ENCODE data around the gene PRX. TPM values are rescaled to one million over a fixed set of nuclear protein-coding genes. Genes with fewer than 3 reads are reported as not detected.

Gene PRX
- total RNA-seq, 1 experiment from 2014 or later = 2.5 TPM

- Histone ChIP-seq H3K9me3 (ENCODE audit: low read depth, low read length, poor library complexity, severe bottlenecking) (no peaks in the 10 kb centered on the region), H3K4me1 (ENCODE audit: insufficient read depth, low read length, poor library complexity, severe bottlenecking) (no peaks in the 10 kb centered on the region), H3K4me3 (ENCODE audit: low read depth, low read length, poor library complexity, severe bottlenecking) (no peak within 1 kb of the TSS), H3K27ac (ENCODE audit: low read depth, low read length, poor library complexity, severe bottlenecking) (no peak within 1 kb of the TSS), H3K36me3 (ENCODE audit: insufficient read depth, low read length, poor library complexity, severe bottlenecking) (no peaks in the 10 kb centered on the region), H3K27me3 (replicated peaks; ENCODE audit: insufficient read depth, low read depth, low read length, poor library complexity) (no peaks in the 10 kb centered on the region)
- POLR2A ChIA-PET (ENCODE audit: low non-redundant PET) = no interaction called here
- DNase-seq (ENCODE audit: low spot score) = no peak
- TF ChIP-seq, protein P1, sequence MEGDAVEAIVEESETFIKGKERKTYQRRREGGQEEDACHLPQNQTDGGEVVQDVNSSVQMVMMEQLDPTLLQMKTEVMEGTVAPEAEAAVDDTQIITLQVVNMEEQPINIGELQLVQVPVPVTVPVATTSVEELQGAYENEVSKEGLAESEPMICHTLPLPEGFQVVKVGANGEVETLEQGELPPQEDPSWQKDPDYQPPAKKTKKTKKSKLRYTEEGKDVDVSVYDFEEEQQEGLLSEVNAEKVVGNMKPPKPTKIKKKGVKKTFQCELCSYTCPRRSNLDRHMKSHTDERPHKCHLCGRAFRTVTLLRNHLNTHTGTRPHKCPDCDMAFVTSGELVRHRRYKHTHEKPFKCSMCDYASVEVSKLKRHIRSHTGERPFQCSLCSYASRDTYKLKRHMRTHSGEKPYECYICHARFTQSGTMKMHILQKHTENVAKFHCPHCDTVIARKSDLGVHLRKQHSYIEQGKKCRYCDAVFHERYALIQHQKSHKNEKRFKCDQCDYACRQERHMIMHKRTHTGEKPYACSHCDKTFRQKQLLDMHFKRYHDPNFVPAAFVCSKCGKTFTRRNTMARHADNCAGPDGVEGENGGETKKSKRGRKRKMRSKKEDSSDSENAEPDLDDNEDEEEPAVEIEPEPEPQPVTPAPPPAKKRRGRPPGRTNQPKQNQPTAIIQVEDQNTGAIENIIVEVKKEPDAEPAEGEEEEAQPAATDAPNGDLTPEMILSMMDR (conservative IDR thresholded peaks at IDR 0.05; ENCODE audit: low read depth, low read length) = no peak
- TF ChIP-seq EZH2 (IDR thresholded peaks at IDR 0.05; ENCODE audit: borderline replicate concordance, low read depth, low read length, poor library complexity, severe bottlenecking) = no peak
- intact Hi-C loops (cut with micrococcal nuclease; ENCODE audit: unreplicated experiment) = no loop called here
- CTCF ChIA-PET = no interaction called here
- BruUV-seq (replicated peaks) = no TSS peak
Observed at GRCh38 chr19:40390084-40390742, 23.0 kb downstream of the PRX start, which contains the start of gene HIPK4. HIPK4 (minus strand) TSS chr19:40390181; CDS start chr19:40389902, 279 bp downstream.

DNA sequence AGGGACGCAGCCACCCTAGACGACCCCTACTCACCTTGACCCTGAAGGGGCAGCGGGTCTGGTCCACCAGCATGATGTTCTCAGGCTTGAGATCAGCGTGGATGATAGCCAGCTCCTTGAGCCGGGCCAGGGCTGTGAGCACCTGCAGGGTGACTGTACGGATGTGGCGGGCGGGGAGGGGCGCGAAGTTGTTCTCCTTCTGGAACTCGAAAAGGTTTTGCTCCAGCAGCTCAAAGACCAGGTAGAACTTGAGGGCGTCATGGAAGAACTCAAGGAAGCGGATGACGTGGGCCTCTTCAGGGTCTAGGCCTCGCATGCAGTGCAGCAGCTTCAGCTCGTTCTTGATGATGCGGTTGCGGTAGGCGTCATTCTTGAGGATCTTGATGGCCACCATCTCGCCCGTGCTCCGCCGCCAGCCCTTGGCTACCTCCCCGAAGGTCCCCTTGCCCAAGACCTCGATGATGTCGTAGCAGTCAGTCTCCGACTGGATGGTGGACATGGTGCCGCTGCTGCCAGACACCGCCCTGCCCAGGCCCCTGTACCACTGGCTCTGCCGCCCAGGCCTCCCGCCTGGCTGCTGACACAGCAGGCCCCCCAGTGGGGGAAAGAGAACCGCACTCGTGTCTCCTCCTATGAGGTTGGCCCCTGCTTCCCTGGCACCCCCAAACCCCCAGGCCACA lies 23.6 kb downstream of the PRX start:
- no peak for DNase-seq (ENCODE audit: low spot score)
- BruUV-seq (replicated peaks) = no TSS peak
- H3K9me3 ChIP-seq (ENCODE audit: low read depth, low read length, poor library complexity, severe bottlenecking) = no peaks in the 10 kb centered on the region
- H3K4me3 ChIP-seq (ENCODE audit: low read depth, low read length, poor library complexity, severe bottlenecking) = no peak overlapping the region
- TF ChIP-seq, protein P1 (conservative IDR thresholded peaks at IDR 0.05; ENCODE audit: low read depth, low read length) = no peak
- no peak for TF ChIP-seq EZH2 (IDR thresholded peaks at IDR 0.05; ENCODE audit: borderline replicate concordance, low read depth, low read length, poor library complexity, severe bottlenecking)
- H3K36me3 ChIP-seq (ENCODE audit: insufficient read depth, low read length, poor library complexity, severe bottlenecking) = no peaks in the 10 kb centered on the region
- POLR2A ChIA-PET (ENCODE audit: low non-redundant PET) = no interaction called here
- intact Hi-C loops (cut with micrococcal nuclease; ENCODE audit: unreplicated experiment) = no loop called here
- H3K27ac ChIP-seq (ENCODE audit: low read depth, low read length, poor library complexity, severe bottlenecking) = no peak overlapping the region
- H3K27me3 ChIP-seq (replicated peaks; ENCODE audit: insufficient read depth, low read depth, low read length, poor library complexity) = no peaks in the 10 kb centered on the region
- H3K4me1 ChIP-seq (ENCODE audit: insufficient read depth, low read length, poor library complexity, severe bottlenecking) = no peaks in the 10 kb centered on the region
- CTCF ChIA-PET = no interaction called here

GRCh38 chr19:40388481-40388880 lies 24.7 kb downstream of the PRX start:
- BruUV-seq (replicated peaks) = no TSS peak
- intact Hi-C loops (cut with micrococcal nuclease; ENCODE audit: unreplicated experiment) = no loop called here
- ChIA-PET POLR2A (ENCODE audit: low non-redundant PET) (no interaction called here), CTCF (interaction anchor here (1.4 kb wide), 1 partner anchor 83 kb away, joined by 3 read pairs; no protein-coding TSS in a partner anchor)
- no peak overlapping the region for H3K4me3 ChIP-seq (ENCODE audit: low read depth, low read length, poor library complexity, severe bottlenecking)
- no peaks in the 10 kb centered on the region for H3K4me1 ChIP-seq (ENCODE audit: insufficient read depth, low read length, poor library complexity, severe bottlenecking)
- H3K27ac ChIP-seq (ENCODE audit: low read depth, low read length, poor library complexity, severe bottlenecking) = no peak overlapping the region
- DNase-seq (ENCODE audit: low spot score) = no peak
- no peaks in the 10 kb centered on the region for H3K9me3 ChIP-seq (ENCODE audit: low read depth, low read length, poor library complexity, severe bottlenecking)
- no peaks in the 10 kb centered on the region for H3K27me3 ChIP-seq (replicated peaks; ENCODE audit: insufficient read depth, low read depth, low read length, poor library complexity)
- TF ChIP-seq, protein P1 (conservative IDR thresholded peaks at IDR 0.05; ENCODE audit: low read depth, low read length) = no peak
- TF ChIP-seq EZH2 (IDR thresholded peaks at IDR 0.05; ENCODE audit: borderline replicate concordance, low read depth, low read length, poor library complexity, severe bottlenecking) = no peak
- no peaks in the 10 kb centered on the region for H3K36me3 ChIP-seq (ENCODE audit: insufficient read depth, low read length, poor library complexity, severe bottlenecking)
